Measurements from ENCODE around the gene EXOG.

EXOG gene

DNA sequence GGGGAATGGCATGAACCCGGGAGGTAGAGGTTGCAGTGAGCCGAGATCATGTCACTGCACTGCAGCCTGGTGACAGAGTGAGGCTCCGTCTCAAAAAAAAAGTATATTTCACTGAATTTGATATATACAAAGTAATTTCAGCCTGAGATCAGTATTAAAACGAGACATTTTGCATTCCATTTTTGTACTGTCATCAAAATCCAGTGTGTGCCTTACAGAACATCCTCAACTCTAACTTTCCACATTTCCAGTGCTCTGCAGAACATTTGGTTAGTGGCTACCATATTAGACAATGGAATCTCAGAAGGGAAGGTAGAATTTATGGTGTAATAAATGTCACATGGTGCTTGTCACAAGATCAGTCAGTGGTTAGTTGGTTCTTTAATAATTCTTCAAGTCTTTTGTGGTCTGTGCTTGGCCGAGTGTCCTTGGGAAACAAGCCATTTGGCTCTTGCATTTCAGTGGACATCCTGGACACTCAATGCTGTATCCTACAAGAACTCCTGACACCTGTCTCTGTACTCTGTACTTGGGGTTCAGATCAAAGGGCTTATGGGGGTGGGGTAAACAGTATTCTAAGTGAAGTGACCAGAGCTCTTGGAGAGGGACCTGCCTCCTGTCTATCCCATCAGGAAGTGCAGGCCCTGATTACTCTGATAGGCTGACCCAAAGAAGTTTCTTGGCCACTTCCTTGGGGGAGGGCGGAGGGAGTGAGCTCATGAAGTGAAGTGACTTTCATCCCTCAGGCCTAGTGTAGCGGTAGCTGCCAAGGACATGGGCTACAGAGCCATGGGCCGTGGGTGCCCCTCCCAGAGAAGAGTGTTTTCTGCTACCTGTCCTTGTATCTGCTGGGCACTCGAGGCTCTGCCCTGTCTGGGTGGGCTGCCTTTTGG is 38.8 kb upstream of the EXOG start:
- Histone ChIP-seq H3K4me1 (ENCODE audit: low read depth, poor library complexity, severe bottlenecking) (peaks cover 3% of the 10 kb centered on the region), H2AFZ (ENCODE audit: low read depth) (no peak overlapping the region), H4K20me1 (ENCODE audit: insufficient read depth) (no peaks in the 10 kb centered on the region), H3K27me3 (ENCODE audit: insufficient read depth, low read depth) (no peaks in the 10 kb centered on the region), H3K79me2 (ENCODE audit: insufficient read depth, low read depth) (no peaks in the 10 kb centered on the region), H3K36me3 (ENCODE audit: insufficient read depth) (no peaks in the 10 kb centered on the region), H3K4me2 (no peak overlapping the region), H3K4me3 (IDR thresholded peaks at IDR 0.05; ENCODE audit: insufficient read depth, low read depth, low read length) (no peak overlapping the region), H3K9ac (no peak overlapping the region), H3K27ac (no peak overlapping the region)
- TF ChIP-seq, protein P1, sequence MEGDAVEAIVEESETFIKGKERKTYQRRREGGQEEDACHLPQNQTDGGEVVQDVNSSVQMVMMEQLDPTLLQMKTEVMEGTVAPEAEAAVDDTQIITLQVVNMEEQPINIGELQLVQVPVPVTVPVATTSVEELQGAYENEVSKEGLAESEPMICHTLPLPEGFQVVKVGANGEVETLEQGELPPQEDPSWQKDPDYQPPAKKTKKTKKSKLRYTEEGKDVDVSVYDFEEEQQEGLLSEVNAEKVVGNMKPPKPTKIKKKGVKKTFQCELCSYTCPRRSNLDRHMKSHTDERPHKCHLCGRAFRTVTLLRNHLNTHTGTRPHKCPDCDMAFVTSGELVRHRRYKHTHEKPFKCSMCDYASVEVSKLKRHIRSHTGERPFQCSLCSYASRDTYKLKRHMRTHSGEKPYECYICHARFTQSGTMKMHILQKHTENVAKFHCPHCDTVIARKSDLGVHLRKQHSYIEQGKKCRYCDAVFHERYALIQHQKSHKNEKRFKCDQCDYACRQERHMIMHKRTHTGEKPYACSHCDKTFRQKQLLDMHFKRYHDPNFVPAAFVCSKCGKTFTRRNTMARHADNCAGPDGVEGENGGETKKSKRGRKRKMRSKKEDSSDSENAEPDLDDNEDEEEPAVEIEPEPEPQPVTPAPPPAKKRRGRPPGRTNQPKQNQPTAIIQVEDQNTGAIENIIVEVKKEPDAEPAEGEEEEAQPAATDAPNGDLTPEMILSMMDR (conservative IDR thresholded peaks at IDR 0.05; ENCODE audit: low read depth, low read length), result no peak

DNA sequence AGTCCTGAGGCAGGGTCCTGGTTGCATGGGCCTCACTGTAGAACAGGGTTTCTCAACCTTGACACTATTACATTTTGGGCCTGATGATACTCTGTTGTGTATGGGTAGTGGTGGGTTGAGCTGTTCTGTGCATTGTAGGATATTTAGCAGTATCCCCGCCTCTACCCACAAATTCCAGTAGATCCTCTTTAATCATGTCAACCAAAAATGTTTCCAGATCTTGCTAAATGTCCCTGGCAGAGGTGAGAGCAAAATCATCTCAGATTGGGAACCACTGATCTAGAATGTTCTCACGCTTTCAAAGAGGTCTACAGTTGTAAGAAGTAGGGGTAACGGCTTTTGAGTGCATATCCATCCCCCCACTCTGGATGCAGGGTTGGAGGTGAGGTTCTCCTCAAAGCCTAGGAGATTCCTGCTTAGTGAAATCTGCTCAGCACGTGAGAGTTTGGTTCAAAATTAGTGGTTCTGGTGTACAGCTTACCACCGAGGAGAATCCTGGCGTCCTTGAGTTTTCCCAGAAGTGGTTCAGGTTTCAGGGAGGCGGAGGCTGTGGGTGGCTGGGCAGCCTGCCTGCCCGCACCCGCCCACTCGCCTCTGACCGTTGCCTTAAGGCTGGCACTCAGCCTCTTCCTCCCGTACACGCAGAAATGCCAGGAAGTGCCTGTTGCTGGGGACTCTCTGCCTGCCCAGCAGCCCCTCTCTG is 37.2 kb upstream of the EXOG start:
- Histone ChIP-seq H3K4me2 (no peak overlapping the region), H3K36me3 (ENCODE audit: insufficient read depth) (no peaks in the 10 kb centered on the region), H3K27ac (no peak overlapping the region), H4K20me1 (ENCODE audit: insufficient read depth) (no peaks in the 10 kb centered on the region), H3K4me1 (ENCODE audit: low read depth, poor library complexity, severe bottlenecking) (no peaks in the 10 kb centered on the region), H3K27me3 (ENCODE audit: insufficient read depth, low read depth) (no peaks in the 10 kb centered on the region), H3K9ac (no peak overlapping the region), H2AFZ (ENCODE audit: low read depth) (no peak overlapping the region), H3K4me3 (IDR thresholded peaks at IDR 0.05; ENCODE audit: insufficient read depth, low read depth, low read length) (no peak overlapping the region), H3K79me2 (ENCODE audit: insufficient read depth, low read depth) (no peaks in the 10 kb centered on the region)
- TF ChIP-seq, protein P1 (conservative IDR thresholded peaks at IDR 0.05; ENCODE audit: low read depth, low read length), result no peak

DNA sequence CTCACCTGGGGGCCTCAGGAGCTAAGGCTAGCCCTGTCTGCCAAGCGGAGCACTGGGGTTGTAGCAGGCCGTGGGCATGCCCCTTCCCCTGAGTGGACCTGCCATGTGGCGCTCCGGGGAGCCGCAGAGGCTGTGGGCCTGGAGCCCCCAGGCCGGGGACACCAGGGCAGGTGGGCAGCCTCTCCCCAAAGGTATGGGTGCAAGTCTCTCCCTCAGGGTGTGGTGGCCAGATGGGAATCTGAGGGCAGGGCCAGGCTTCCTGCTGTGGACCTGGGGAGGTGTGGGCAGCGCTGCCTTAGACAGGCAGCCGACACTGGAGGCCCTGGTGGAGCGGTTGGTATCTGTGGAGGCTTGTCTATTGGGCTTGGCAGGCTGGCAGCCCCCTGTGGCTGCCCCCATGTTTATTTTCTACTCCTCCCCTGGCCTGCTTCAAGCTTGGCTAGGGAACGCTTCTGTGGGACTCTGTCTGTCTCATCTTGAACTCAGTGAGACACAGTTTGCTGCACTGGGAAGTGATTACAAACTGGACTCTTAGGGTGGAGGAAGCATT is 36.6 kb upstream of the EXOG start:
- Histone ChIP-seq H3K36me3 (ENCODE audit: insufficient read depth) (no peaks in the 10 kb centered on the region), H3K4me2 (no peak overlapping the region), H3K4me1 (ENCODE audit: low read depth, poor library complexity, severe bottlenecking) (no peaks in the 10 kb centered on the region), H3K4me3 (IDR thresholded peaks at IDR 0.05; ENCODE audit: insufficient read depth, low read depth, low read length) (no peak overlapping the region), H3K27me3 (ENCODE audit: insufficient read depth, low read depth) (no peaks in the 10 kb centered on the region), H4K20me1 (ENCODE audit: insufficient read depth) (no peaks in the 10 kb centered on the region), H3K9ac (no peak overlapping the region), H3K79me2 (ENCODE audit: insufficient read depth, low read depth) (no peaks in the 10 kb centered on the region), H2AFZ (ENCODE audit: low read depth) (no peak overlapping the region), H3K27ac (no peak overlapping the region)
- TF ChIP-seq, protein P1 (conservative IDR thresholded peaks at IDR 0.05; ENCODE audit: low read depth, low read length), result no peak

DNA sequence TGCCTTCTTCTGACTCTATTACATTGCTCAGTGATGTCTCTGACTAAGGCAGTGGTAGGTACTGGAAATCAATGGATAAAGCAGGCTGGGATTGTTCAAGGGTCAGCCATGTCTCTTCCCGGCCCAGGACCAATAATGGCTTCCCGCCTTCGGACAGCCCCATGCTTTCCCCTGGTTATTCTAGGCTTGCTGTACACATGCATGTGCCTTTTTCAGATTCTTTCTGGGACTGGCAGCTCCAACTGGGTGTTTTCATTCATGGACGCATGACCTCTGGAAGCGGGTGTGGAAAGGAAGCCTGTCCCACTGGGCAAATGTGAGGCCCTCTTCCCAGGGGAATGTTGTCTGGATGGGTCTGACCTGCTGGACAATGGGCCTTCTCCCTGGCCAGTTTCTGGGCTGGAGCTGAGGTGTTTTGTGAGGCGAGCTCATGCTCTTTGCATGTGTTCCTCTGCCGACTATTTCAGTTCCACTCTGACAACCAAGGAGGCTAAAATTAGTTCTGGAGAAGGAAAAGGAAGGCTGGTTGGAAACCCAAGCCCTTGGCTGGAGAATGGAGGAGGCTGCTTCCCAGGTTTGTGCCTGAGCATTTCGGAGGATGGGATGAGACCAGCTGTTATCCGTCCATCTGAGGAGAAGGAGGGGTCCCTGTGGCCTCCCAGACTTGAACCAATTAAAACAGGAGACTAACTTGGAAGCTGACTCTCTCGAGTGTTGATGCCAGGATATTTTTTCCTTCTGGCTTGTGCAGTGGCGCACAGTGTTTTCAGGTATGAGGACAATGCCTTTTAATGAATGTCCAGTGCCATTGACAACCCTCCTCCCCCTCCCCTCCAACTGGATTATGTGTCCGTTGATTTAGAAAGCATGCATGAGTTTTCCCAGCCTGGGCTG is 35.5 kb upstream of the EXOG start:
- H3K9ac ChIP-seq, result no peak overlapping the region
- H3K4me1 ChIP-seq (ENCODE audit: low read depth, poor library complexity, severe bottlenecking), result no peaks in the 10 kb centered on the region
- H2AFZ ChIP-seq (ENCODE audit: low read depth), result no peak overlapping the region
- H3K27ac ChIP-seq, result no peak overlapping the region
- no peaks in the 10 kb centered on the region for H4K20me1 ChIP-seq (ENCODE audit: insufficient read depth)
- no peaks in the 10 kb centered on the region for H3K79me2 ChIP-seq (ENCODE audit: insufficient read depth, low read depth)
- H3K4me3 ChIP-seq (IDR thresholded peaks at IDR 0.05; ENCODE audit: insufficient read depth, low read depth, low read length), result no peak overlapping the region
- TF ChIP-seq, protein P1 (conservative IDR thresholded peaks at IDR 0.05; ENCODE audit: low read depth, low read length), result no peak
- no peak overlapping the region for H3K4me2 ChIP-seq
- no peaks in the 10 kb centered on the region for H3K36me3 ChIP-seq (ENCODE audit: insufficient read depth)
- no peaks in the 10 kb centered on the region for H3K27me3 ChIP-seq (ENCODE audit: insufficient read depth, low read depth)

All from KMS-11 (cell line).